Measurements from ENCODE around the gene ZNF580.

ZNF580 gene

GRCh38 chr19:55648585-55649267, 7.9 kb downstream of the ZNF580 start:
- no peak for DNase-seq

GRCh38 chr19:55649268-55650125, 8.7 kb downstream of the ZNF580 start:
- no peak for DNase-seq

GRCh38 chr19:55650126-55650557, 9.3 kb downstream of the ZNF580 start:
- no peak for DNase-seq

GRCh38 chr19:55650602-55651230, 9.9 kb downstream of the ZNF580 start:
- DNase-seq, result no peak

- no peak for DNase-seq
Observed at GRCh38 chr19:55651236-55651635, 10.4 kb downstream of the ZNF580 start.

GRCh38 chr19:55652311-55653128, 11.7 kb downstream of the ZNF580 start:
- DNase-seq, result no peak

GRCh38 chr19:55653651-55654322, 13.0 kb downstream of the ZNF580 start:
- peak; percentile 99 to 100 for DNase-seq

- DNase-seq, result peak; percentile 100
Observed at GRCh38 chr19:55654323-55654867, 13.6 kb downstream of the ZNF580 start.

- DNase-seq, result peak; percentile 96 to 97
Observed at GRCh38 chr19:55654868-55655647, 14.3 kb downstream of the ZNF580 start, which contains the start of gene U2AF2. Gene U2AF2 (plus strand): TSS chr19:55655035. CDS start chr19:55655105, 70 bp downstream.

- no peak for DNase-seq
Observed at GRCh38 chr19:55655648-55656040, 14.8 kb downstream of the ZNF580 start.

- no peak for DNase-seq
Observed at GRCh38 chr19:55656552-55656951, 15.8 kb downstream of the ZNF580 start.

GRCh38 chr19:55656988-55657747, 16.4 kb downstream of the ZNF580 start:
- DNase-seq, result peak in 1 of 2 donors; percentile 31

GRCh38 chr19:55658846-55659459, 18.2 kb downstream of the ZNF580 start:
- no peak for DNase-seq

GRCh38 chr19:55659822-55660221, 19.0 kb downstream of the ZNF580 start:
- no peak for DNase-seq

GRCh38 chr19:55660404-55660803, 19.6 kb downstream of the ZNF580 start:
- DNase-seq, result no peak

GRCh38 chr19:55660991-55661390, 20.2 kb downstream of the ZNF580 start:
- no peak for DNase-seq

- DNase-seq, result no peak
Observed at GRCh38 chr19:55661826-55662225, 21.0 kb downstream of the ZNF580 start.

- DNase-seq, result no peak
Observed at GRCh38 chr19:55663846-55664536, 23.2 kb downstream of the ZNF580 start.
